Thyroid gland (tissue), 4 donors: ENCODE results near the gene LEPR.

Experiments used
- CTCF ChIP-seq, 6 experiments: fragments of 200-600 bp in 3 of 6; fragments of 450-650 bp in 3 of 6; sonication (generic) in 3 of 6; IDR thresholded peaks; one replicate each; pipeline ENCODE4 v1.5.1; 2016 to 2019; ENCODE audit warnings: antibody characterized with exemption in 6 of 6, mild to moderate bottlenecking in 2 of 6, inconsistent platforms in 1 of 6, moderate library complexity in 1 of 6
- POLR2A ChIP-seq, 2 donors: fragments of 450-650 bp; IDR thresholded peaks; one replicate each; pipeline ENCODE4 v1.6.1; 2017; ENCODE audit warnings: antibody characterized with exemption in 2 of 2, mild to moderate bottlenecking in 2 of 2, moderate library complexity in 1 of 2

GRCh38 chr1:65422241-65423203 lies 2.1 kb downstream of the LEPR start:
- TF ChIP-seq CTCF (IDR thresholded peaks at IDR 0.05) (no peak), POLR2A (IDR thresholded peaks at IDR 0.05) (no peak)
